Measurements from ENCODE around the gene CCDC150.

- no peak for TF ChIP-seq CTCF (IDR thresholded peaks at IDR 0.05; ENCODE audit: low read depth, low read length, poor library complexity, severe bottlenecking)
- TF ChIP-seq EZH2phosphoT487 (IDR thresholded peaks at IDR 0.05; ENCODE audit: borderline replicate concordance, low read length) = no peak
Observed at GRCh38 chr2:196598846-196599245, 40.7 kb upstream of the CCDC150 start.

All from DOHH2 (cell line).